A549 (cell line): ENCODE data around the gene GTF3C1. TPM values are rescaled to one million over a fixed set of nuclear protein-coding genes. Genes with fewer than 3 reads are reported as not detected.
"Not testable (repeated sequence)": the region's sequence is repeated elsewhere in the genome, so short reads cannot be mapped to it uniquely, and the experiment has no call there.

Experiments
- ATAC-seq, 2 experiments: fragments of 200-7000 bp in 1 of 2; fragments of >200 bp in 1 of 2; cut with Nextera tagmentation in 1 of 2; cut with Tn5 transposase in 1 of 2; 3 replicates each; pipeline versions ENCODE4 v1.8.0 to v1.9.1; 2018 to 2020; ENCODE audit warnings: mild to moderate bottlenecking in 1 of 2, moderate library complexity in 1 of 2
- CTCF ChIA-PET: fragments of 300-600 bp; sonication (Branson Sonifier 250); formaldehyde crosslinking; extraction: SDS; loops from one replicate; lab custom pipeline; 2021; ENCODE audit warnings: antibody characterized with exemption, inconsistent platforms; lab: Yijun Ruan, JAX
- POLR2A ChIA-PET: fragments of 350-600 bp; formaldehyde crosslinking; extraction: SDS; loops from one replicate; lab custom pipeline; 2021; ENCODE audit warnings: antibody characterized with exemption, inconsistent platforms; lab: Yijun Ruan, JAX
- DNase-seq, 2 experiments: peaks; one replicate each; pipeline versions ENCODE4 v3.0.0 to v3.0.0-alpha.2; 2011 to 2016; ENCODE audit warnings: low read depth in 1 of 2, low spot score in 1 of 2
- FAIRE-seq: peaks from 2 replicates; lab custom pipeline; 2011; peaks lifted over from hg19 to GRCh38; lab: Jason Lieb, UNC
- H3K27ac ChIP-seq, 2 experiments: fragments of >200 bp; sonication (Bioruptor Twin); formaldehyde crosslinking; 3 replicates each; pipeline ENCODE4 v1.5.1; 2016 to 2017
- H3K4me1 ChIP-seq: fragments of >200 bp; sonication (Bioruptor Twin); formaldehyde crosslinking; 3 replicates; pipeline ENCODE4 v1.6.1; 2016
- H3K4me2 ChIP-seq: fragments of >200 bp; sonication (Bioruptor Twin); formaldehyde crosslinking; 3 replicates; pipeline ENCODE4 v1.6.1; 2016
- H3K4me3 ChIP-seq: fragments of >200 bp; sonication (Bioruptor Twin); formaldehyde crosslinking; 3 replicates; pipeline ENCODE4 v1.5.1; 2016
- H3K9me3 ChIP-seq: fragments of >200 bp; sonication (Bioruptor Twin); formaldehyde crosslinking; 3 replicates; pipeline ENCODE4 v1.6.1; 2016
- CEBPB ChIP-seq, 2 experiments: fragments of >200 bp in 1 of 2; sonication (Bioruptor Twin) in 1 of 2; formaldehyde crosslinking in 1 of 2; IDR thresholded peaks; 2 replicates each; pipeline ENCODE4 v1.6.1; 2012 to 2016
- CHD4 ChIP-seq: fragments of 200-600 bp; sonication (generic); IDR thresholded peaks from 2 replicates; pipeline ENCODE4 v1.6.1; 2016; ENCODE audit warnings: antibody characterized with exemption, mild to moderate bottlenecking, borderline replicate concordance
- EHMT2 ChIP-seq: fragments of 200-600 bp; sonication (generic); IDR thresholded peaks from 2 replicates; pipeline ENCODE4 v1.6.1; 2016; ENCODE audit warnings: antibody characterized with exemption, low read depth, mild to moderate bottlenecking, moderate library complexity
- EP300 ChIP-seq, 2 experiments: fragments of >200 bp; sonication (Bioruptor Twin); formaldehyde crosslinking; IDR thresholded peaks; 2 replicates in 1 of 2; 3 replicates in 1 of 2; pipeline ENCODE4 v1.6.1; 2016 to 2017
- FOSB ChIP-seq: fragments of 250-450 bp; sonication (Bioruptor Pico); IDR thresholded peaks from 2 replicates; pipeline ENCODE4 v1.5.0; 2020; ENCODE audit warnings: mild to moderate bottlenecking, moderate library complexity
- GATA3 ChIP-seq: IDR thresholded peaks from 2 replicates; pipeline ENCODE4 v1.6.1; 2012; ENCODE audit warnings: borderline replicate concordance
- HMGXB4 ChIP-seq: fragments of 250-450 bp; sonication (Bioruptor Pico); IDR thresholded peaks from 2 replicates; pipeline ENCODE4 v1.5.0; 2021; ENCODE audit warnings: mild to moderate bottlenecking, moderate library complexity, borderline replicate concordance
- HOXB5 ChIP-seq: fragments of 250-450 bp; sonication (Bioruptor Pico); IDR thresholded peaks from 2 replicates; pipeline ENCODE4 v1.5.0; 2020; ENCODE audit warnings: mild to moderate bottlenecking, moderate library complexity
- JUN ChIP-seq, 2 experiments: fragments of >200 bp; sonication (Bioruptor Twin); formaldehyde crosslinking; IDR thresholded peaks; 2 replicates in 1 of 2; 3 replicates in 1 of 2; pipeline ENCODE4 v1.6.1; 2016 to 2017
- KDM5A ChIP-seq: fragments of 200-600 bp; sonication (generic); IDR thresholded peaks from 2 replicates; pipeline ENCODE4 v1.6.1; 2016; ENCODE audit warnings: antibody characterized with exemption, mild to moderate bottlenecking
- MAZ ChIP-seq: fragments of 150-350 bp; IDR thresholded peaks from 2 replicates; pipeline ENCODE4 v1.6.1; 2014; ENCODE audit warnings: antibody characterized with exemption, low read depth, low read length, borderline replicate concordance
- NPAS2 ChIP-seq: fragments of 250-450 bp; sonication (Bioruptor Pico); IDR thresholded peaks from 2 replicates; pipeline ENCODE4 v1.8.0; 2022; ENCODE audit warnings: mild to moderate bottlenecking, moderate library complexity, borderline replicate concordance
- NR3C1 ChIP-seq: fragments of >200 bp; sonication (Bioruptor Twin); formaldehyde crosslinking; IDR thresholded peaks from 3 replicates; pipeline ENCODE4 v1.6.1; 2017
- REST ChIP-seq: fragments of 200-600 bp; sonication (generic); IDR thresholded peaks from 2 replicates; pipeline ENCODE4 v1.6.1; 2016; ENCODE audit warnings: antibody characterized with exemption, mild to moderate bottlenecking, moderate library complexity
- RFX5 ChIP-seq: fragments of 450-650 bp; IDR thresholded peaks from 2 replicates; pipeline ENCODE4 v1.7.1; 2014; ENCODE audit warnings: antibody characterized with exemption, mild to moderate bottlenecking, moderate library complexity
- RNF2 ChIP-seq: fragments of 200-600 bp; sonication (generic); IDR thresholded peaks from 2 replicates; pipeline ENCODE4 v1.6.1; 2016; ENCODE audit warnings: low read depth, mild to moderate bottlenecking, antibody characterized with exemption, moderate library complexity, borderline replicate concordance
- SMC3 ChIP-seq: fragments of >200 bp; sonication (Bioruptor Twin); formaldehyde crosslinking; IDR thresholded peaks from 3 replicates; pipeline ENCODE4 v1.6.1; 2018; ENCODE audit warnings: inconsistent platforms
- WGBS: methylation state at CpG from one replicate; pipeline ENCODE4 v1.1.6; 2017; ENCODE audit errors: missing lambda C conversion rate; 5-methylcytosine and 5-hydroxymethylcytosine counted together
- polyA plus RNA-seq, 4 experiments: library from polyadenylated mRNA; depleted of rRNA in 3 of 4; stranded (reverse); fragments of >200 nt; fragmentation: RNase III in 1 of 4; extraction: RNeasy Plus Mini Kit Qiagen cat#74134 plus additional on column Dnase treatment in 1 of 4; gene quantifications; 2 replicates in 3 of 4; 3 replicates in 1 of 4; pipeline ENCODE4 v1.2.3, GENCODE V29; 2011 to 2017
- TF ChIP-seq, protein P1 (sequence below): fragments of 150-350 bp; IDR thresholded peaks from 2 replicates; pipeline ENCODE4 v1.6.1; 2014; ENCODE audit warnings: low read depth, mild to moderate bottlenecking, low read length
- TF ChIP-seq, protein P2 (sequence below): IDR thresholded peaks from 2 replicates; pipeline ENCODE4 v1.6.1; 2012
- TF ChIP-seq, protein P3 (sequence below): fragments of 450-650 bp; IDR thresholded peaks from 2 replicates; pipeline ENCODE4 v1.6.1; 2014; ENCODE audit warnings: antibody characterized with exemption

The GTF3C1 gene
- polyA plus RNA-seq, 2 of the 4 experiments (the other 2 are of a cell fraction): 41.6 to 54.2 TPM

DNA sequence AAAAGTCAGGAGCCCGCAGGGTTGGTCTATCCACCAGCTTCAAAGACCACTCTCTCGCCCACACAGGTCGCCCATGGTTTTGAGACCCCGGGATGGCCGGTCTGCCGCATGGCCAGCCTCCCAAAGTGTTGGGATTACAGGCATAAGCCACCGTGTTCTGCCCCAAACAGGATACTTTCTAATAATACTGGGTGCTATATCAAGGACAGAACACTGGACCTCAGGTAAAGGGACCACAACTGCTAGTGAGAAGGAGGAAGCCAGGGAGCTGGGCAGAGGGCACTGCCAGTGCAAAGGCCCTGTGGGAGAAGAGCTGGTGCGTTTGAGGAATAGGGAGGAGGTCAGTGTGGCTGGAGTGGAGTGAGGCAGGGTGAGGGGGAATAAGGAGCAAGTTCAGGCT lies 113.6 kb downstream of the GTF3C1 start:
- Histone ChIP-seq H3K4me2 (no peak overlapping the region), H3K27ac (no peak overlapping the region), H3K4me3 (no peak overlapping the region), H3K9me3 (no peaks in the 10 kb centered on the region), H3K4me1 (no peaks in the 10 kb centered on the region)
- no peak for DNase-seq
- POLR2A ChIA-PET: no interaction called here
- ATAC-seq: no peak
- WGBS: 69% methylated on average over 8 of the region's 8 CpGs
- CTCF ChIA-PET: no interaction called here
- no peak for FAIRE-seq
- TF ChIP-seq HMGXB4 (no peak), KDM5A (no peak), RFX5 (no peak), GATA3 (no peak), JUN (IDR thresholded peaks at IDR 0.05) (no peak), CEBPB (IDR thresholded peaks at IDR 0.05) (no peak), FOSB (CRISPR knock-in tag) (no peak), MAZ (no peak), EHMT2 (no peak), CHD4 (no peak), RNF2 (no peak), HOXB5 (CRISPR knock-in tag) (no peak), EP300 (IDR thresholded peaks at IDR 0.05) (no peak), REST (no peak), NPAS2 (no peak), NR3C1 (no peak), SMC3 (no peak)
- TF ChIP-seq, protein P1, sequence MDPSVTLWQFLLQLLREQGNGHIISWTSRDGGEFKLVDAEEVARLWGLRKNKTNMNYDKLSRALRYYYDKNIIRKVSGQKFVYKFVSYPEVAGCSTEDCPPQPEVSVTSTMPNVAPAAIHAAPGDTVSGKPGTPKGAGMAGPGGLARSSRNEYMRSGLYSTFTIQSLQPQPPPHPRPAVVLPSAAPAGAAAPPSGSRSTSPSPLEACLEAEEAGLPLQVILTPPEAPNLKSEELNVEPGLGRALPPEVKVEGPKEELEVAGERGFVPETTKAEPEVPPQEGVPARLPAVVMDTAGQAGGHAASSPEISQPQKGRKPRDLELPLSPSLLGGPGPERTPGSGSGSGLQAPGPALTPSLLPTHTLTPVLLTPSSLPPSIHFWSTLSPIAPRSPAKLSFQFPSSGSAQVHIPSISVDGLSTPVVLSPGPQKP: no peak
- TF ChIP-seq, protein P2, sequence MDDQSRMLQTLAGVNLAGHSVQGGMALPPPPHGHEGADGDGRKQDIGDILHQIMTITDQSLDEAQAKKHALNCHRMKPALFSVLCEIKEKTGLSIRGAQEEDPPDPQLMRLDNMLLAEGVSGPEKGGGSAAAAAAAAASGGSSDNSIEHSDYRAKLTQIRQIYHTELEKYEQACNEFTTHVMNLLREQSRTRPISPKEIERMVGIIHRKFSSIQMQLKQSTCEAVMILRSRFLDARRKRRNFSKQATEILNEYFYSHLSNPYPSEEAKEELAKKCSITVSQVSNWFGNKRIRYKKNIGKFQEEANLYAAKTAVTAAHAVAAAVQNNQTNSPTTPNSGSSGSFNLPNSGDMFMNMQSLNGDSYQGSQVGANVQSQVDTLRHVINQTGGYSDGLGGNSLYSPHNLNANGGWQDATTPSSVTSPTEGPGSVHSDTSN: no peak
- TF ChIP-seq, protein P3, sequence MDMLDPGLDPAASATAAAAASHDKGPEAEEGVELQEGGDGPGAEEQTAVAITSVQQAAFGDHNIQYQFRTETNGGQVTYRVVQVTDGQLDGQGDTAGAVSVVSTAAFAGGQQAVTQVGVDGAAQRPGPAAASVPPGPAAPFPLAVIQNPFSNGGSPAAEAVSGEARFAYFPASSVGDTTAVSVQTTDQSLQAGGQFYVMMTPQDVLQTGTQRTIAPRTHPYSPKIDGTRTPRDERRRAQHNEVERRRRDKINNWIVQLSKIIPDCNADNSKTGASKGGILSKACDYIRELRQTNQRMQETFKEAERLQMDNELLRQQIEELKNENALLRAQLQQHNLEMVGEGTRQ: no peak
- TF ChIP-seq, all 56 proteins: peak for 0

GRCh38 chr16:27435146-27435545 lies 114.6 kb downstream of the GTF3C1 start:
- not testable (repeated sequence) for FAIRE-seq, H3K4me1 ChIP-seq
- CTCF ChIA-PET: interaction anchor here (1.1 to 2.1 kb wide), 3 partner anchors 67 to 280 kb away, joined by 3 to 7 read pairs (median 4); no protein-coding TSS in a partner anchor

More at GRCh38 chr16:27435146-27435545, 114.6 kb downstream of the GTF3C1 start:
- ATAC-seq, H3K4me2 ChIP-seq, H3K4me3 ChIP-seq, H3K9me3 ChIP-seq, DNase-seq, POLR2A ChIA-PET, H3K27ac ChIP-seq: not testable (repeated sequence)
- 73% methylated on average over 5 of the region's 5 CpGs for WGBS
